Effector CD4-positive, alpha-beta T cell (primary cell): ENCODE results near the gene PRR19. TPM values are rescaled to one million over a fixed set of nuclear protein-coding genes. Genes with fewer than 3 reads are reported as not detected.
"Not testable (repeated sequence)": the region's sequence is repeated elsewhere in the genome, so short reads cannot be mapped to it uniquely, and the experiment has no call there.

Source experiments
- DNase-seq: peaks from one replicate; pipeline ENCODE4 v3.0.0-alpha.2; 2020
- total RNA-seq: gene quantifications from one replicate; lab custom pipeline; 2026; lab: John Stamatoyannopoulos, UW

The PRR19 gene
- total RNA-seq, result not detected

- DNase-seq, result no peak
These were observed at the start of gene PRR19 for GRCh38 chr19:42301646-42302203. PRR19 (plus strand) TSS chr19:42302132; CDS start chr19:42309585, 7,453 bp downstream.

GRCh38 chr19:42252365-42253244, 49.3 kb upstream of the PRR19 start:
- no peak for DNase-seq

GRCh38 chr19:42253245-42254088, 48.5 kb upstream of the PRR19 start:
- peak; percentile 52 for DNase-seq

- peak; percentile 79 for DNase-seq
These were observed 47.7 kb upstream of the PRR19 start for GRCh38 chr19:42254089-42254849.

GRCh38 chr19:42254850-42255765, 46.8 kb upstream of the PRR19 start, which contains the start of gene ERF:
ERF (minus strand) TSS chr19:42255128; CDS start chr19:42254999, 129 bp downstream.
- peak; percentile 91 for DNase-seq

- no peak for DNase-seq
These were observed 45.9 kb upstream of the PRR19 start for GRCh38 chr19:42255766-42256745.

- not testable (repeated sequence) for DNase-seq
These were observed 44.1 kb upstream of the PRR19 start for GRCh38 chr19:42257842-42258241.

- DNase-seq, result no peak
These were observed 40.2 kb upstream of the PRR19 start for GRCh38 chr19:42261763-42262162.

- DNase-seq, result not testable (repeated sequence)
These were observed 35.8 kb upstream of the PRR19 start for GRCh38 chr19:42266105-42266504.

- DNase-seq, result not testable (repeated sequence)
These were observed 34.9 kb upstream of the PRR19 start for GRCh38 chr19:42266928-42267603.

- DNase-seq, result no peak
These were observed 34.2 kb upstream of the PRR19 start for GRCh38 chr19:42267644-42268141.

GRCh38 chr19:42268142-42268703, 33.7 kb upstream of the PRR19 start:
- DNase-seq, result peak; percentile 99

GRCh38 chr19:42268704-42269477, 33.0 kb upstream of the PRR19 start, which contains the start of gene CIC:
CIC (plus strand) TSS chr19:42269252; CDS start chr19:42271784, 2,532 bp downstream.
- DNase-seq, result peak; percentile 98

- no peak for DNase-seq
These were observed 32.2 kb upstream of the PRR19 start for GRCh38 chr19:42269478-42270345.

- DNase-seq, result peak; percentile 62
These were observed 31.4 kb upstream of the PRR19 start for GRCh38 chr19:42270346-42271044.

- no peak for DNase-seq
These were observed 30.9 kb upstream of the PRR19 start for GRCh38 chr19:42271045-42271419.
